ENCODE results near the gene PRG3. TPM values are rescaled to one million over a fixed set of nuclear protein-coding genes. Genes with fewer than 3 reads are reported as not detected.

The PRG3 gene
- total RNA-seq, 6 donors from 2014 or later = not detected

- DNase-seq (peak; percentile 77 to 93), ATAC-seq (ENCODE audit: low FRiP score in 2 of 2) (peak; percentile 78 to 85)
- 3 to 8% methylated on average over 24 to 38 of the region's 39 CpGs for WGBS, 2 donors
- H3K27ac ChIP-seq = peak within 1 kb of the TSS; percentile 92 to 97 (median 94)
- peak in 2 of 4 donors; percentile 28 to 74 for TF ChIP-seq POLR2A (IDR thresholded peaks at IDR 0.05)
- peak in 1 of 6 experiments; percentile 6 for TF ChIP-seq CTCF (IDR thresholded peaks at IDR 0.05)
- TF ChIP-seq EP300 (IDR thresholded peaks at IDR 0.05) = no peak
- TF ChIP-seq POLR2AphosphoS5 (IDR thresholded peaks at IDR 0.05) = peak; percentile 37 to 51
- H3K4me3 ChIP-seq = peak within 1 kb of the TSS; percentile 42 to 58 (median 52)
- H3K4me1 ChIP-seq = peaks cover 45 to 58% (median 57%) of the 10 kb centered on the region in 4 donors
- H3K36me3 ChIP-seq = peaks cover 0 to 18% (median 3%) of the 10 kb centered on the region in 4 donors
- H3K27me3 ChIP-seq = no peaks in the 10 kb centered on the region
- H3K9me3 ChIP-seq = no peaks in the 10 kb centered on the region
Observed at GRCh38 chr11:57426929-57427726, 46.2 kb upstream of the PRG3 start, which contains the start of gene SLC43A3. SLC43A3 (minus strand) TSS chr11:57427121; CDS start chr11:57426172, 949 bp downstream.

- Histone ChIP-seq H3K4me1 (peaks cover 45 to 56% (median 54%) of the 10 kb centered on the region in 4 donors), H3K27ac (peak overlapping the region; percentile 92 to 97 (median 94)), H3K36me3 (peaks cover 0 to 21% (median 3%) of the 10 kb centered on the region in 4 donors), H3K4me3 (peak overlapping the region; percentile 42 to 58 (median 52)), H3K9me3 (no peaks in the 10 kb centered on the region), H3K27me3 (no peaks in the 10 kb centered on the region)
- peak in 1 of 2 donors; percentile 53 for DNase-seq
- ATAC-seq (ENCODE audit: low FRiP score in 2 of 2) = no peak
- WGBS, 2 donors = 6 to 17% methylated on average over 8 to 16 of the region's 16 CpGs
- TF ChIP-seq POLR2AphosphoS5 (IDR thresholded peaks at IDR 0.05) = no peak
- TF ChIP-seq EP300 (IDR thresholded peaks at IDR 0.05) = no peak
- no peak for TF ChIP-seq CTCF (IDR thresholded peaks at IDR 0.05)
- no peak for TF ChIP-seq POLR2A (IDR thresholded peaks at IDR 0.05)
Observed at GRCh38 chr11:57426439-57426928, 45.5 kb upstream of the PRG3 start.

- DNase-seq (peak; percentile 84 to 89), ATAC-seq (ENCODE audit: low FRiP score in 2 of 2) (peak; percentile 61 to 64)
- Histone ChIP-seq H3K36me3 (peaks cover 0 to 28% (median 3%) of the 10 kb centered on the region in 4 donors), H3K4me3 (peak overlapping the region in 3 of 4 donors; percentile 51 to 58 (median 54)), H3K4me1 (peaks cover 45 to 56% (median 51%) of the 10 kb centered on the region in 4 donors), H3K9me3 (no peaks in the 10 kb centered on the region), H3K27me3 (no peaks in the 10 kb centered on the region), H3K27ac (peak overlapping the region; percentile 92 to 97 (median 94))
- TF ChIP-seq POLR2A (IDR thresholded peaks at IDR 0.05) (no peak), POLR2AphosphoS5 (IDR thresholded peaks at IDR 0.05) (peak in 1 of 2 donors; percentile 64), CTCF (IDR thresholded peaks at IDR 0.05) (no peak), EP300 (IDR thresholded peaks at IDR 0.05) (peak in 2 of 4 donors; percentile 24 to 82)
- 45 to 49% methylated on average over 9 to 15 of the region's 15 CpGs for WGBS, 2 donors
Observed at GRCh38 chr11:57425565-57426438, 44.9 kb upstream of the PRG3 start.

- peak; percentile 77 to 81 for ATAC-seq (ENCODE audit: low FRiP score in 2 of 2)
- DNase-seq = peak; percentile 40 to 86
- H3K9me3 ChIP-seq = no peaks in the 10 kb centered on the region
- peak overlapping the region in 3 of 4 donors; percentile 51 to 58 (median 54) for H3K4me3 ChIP-seq
- TF ChIP-seq POLR2A (IDR thresholded peaks at IDR 0.05) (peak in 1 of 4 donors; percentile 33), EP300 (IDR thresholded peaks at IDR 0.05) (peak in 2 of 4 donors; percentile 8 to 45), POLR2AphosphoS5 (IDR thresholded peaks at IDR 0.05) (peak; percentile 61 to 63), CTCF (IDR thresholded peaks at IDR 0.05) (no peak)
- no peaks in the 10 kb centered on the region for H3K27me3 ChIP-seq
- H3K27ac ChIP-seq = peak overlapping the region; percentile 92 to 97 (median 94)
- 26 to 29% methylated on average over 15 of the region's 15 CpGs for WGBS, 2 donors
- H3K36me3 ChIP-seq = peaks cover 0 to 35% (median 4%) of the 10 kb centered on the region in 4 donors
- H3K4me1 ChIP-seq = peaks cover 42 to 56% (median 46%) of the 10 kb centered on the region in 4 donors
Observed at GRCh38 chr11:57424792-57425564, 44.0 kb upstream of the PRG3 start.

Measured in upper lobe of left lung (tissue), 6 donors.